Measurements from ENCODE around the gene GAD1. TPM values are rescaled to one million over a fixed set of nuclear protein-coding genes. Genes with fewer than 3 reads are reported as not detected.

Gene GAD1
- total and polyA plus RNA-seq, 10 of the 15 experiments (the other 5 are each of a cell fraction or from before 2014, with no cell fraction given): 0.04 to 3.4 (median 0.42) TPM

GRCh38 chr2:170847716-170848115 is 31.0 kb downstream of the GAD1 start (continued):
- TF ChIP-seq ZBTB40 (IDR thresholded peaks at IDR 0.05; ENCODE audit: borderline replicate concordance): no peak
- no peak for TF ChIP-seq E2F8 (IDR thresholded peaks at IDR 0.05; ENCODE audit: low read depth, partially characterized antibody)

- H3K36me3 ChIP-seq (ENCODE audit: control insufficient read depth in 2 of 2, insufficient read depth in 2 of 2, low read length in 1 of 2): no peaks in the 10 kb centered on the region
- ChIA-PET RAD21 (ENCODE audit: unreplicated experiment) (no interaction called here), POLR2A (no interaction called here), CTCF (interaction anchor here (1.1 kb wide), 1 partner anchor 25 kb away, joined by 4 read pairs; no protein-coding TSS in a partner anchor), SMC1A (ENCODE audit: uncharacterized antibody, unreplicated experiment) (interaction anchor here (1.4 kb wide), 1 partner anchor 28 kb away, joined by 3 read pairs; no protein-coding TSS in a partner anchor)
- FAIRE-seq (no peak), DNase-seq (ENCODE audit: low read depth, low spot score) (no peak), ATAC-seq (no peak)
- H4K20me1 ChIP-seq (ENCODE audit: control insufficient read depth, insufficient read depth): no peaks in the 10 kb centered on the region
- H3K27me3 ChIP-seq (replicated peaks in 1 of 2; ENCODE audit: control insufficient read depth in 2 of 2, insufficient read depth in 2 of 2, low read length in 1 of 2): no peaks in the 10 kb centered on the region
- no peak overlapping the region for H3K27ac ChIP-seq (ENCODE audit: control insufficient read depth, insufficient read depth)
- WGBS (ENCODE audit: insufficient coverage, insufficient replicate concordance, low lambda C conversion rate, missing lambda C conversion rate): 43% methylated on average over 2 of the region's 2 CpGs
- no peaks in the 10 kb centered on the region; the same call in 2 of the 3 replicates for H3K9me3 ChIP-seq (replicated peaks; ENCODE audit: control insufficient read depth, insufficient read depth, low read length)
- H3K4me2 ChIP-seq (ENCODE audit: control insufficient read depth, insufficient read depth): no peak overlapping the region
- in situ Hi-C loops (cut with MboI): no loop called here
- no peaks in the 10 kb centered on the region for H3K79me2 ChIP-seq (ENCODE audit: control insufficient read depth, insufficient read depth, low read length)
- H3K4me1 ChIP-seq (ENCODE audit: control insufficient read depth, insufficient read depth, low read length): no peaks in the 10 kb centered on the region
- intact Hi-C loops (cut with micrococcal nuclease; ENCODE audit: unreplicated experiment): no loop called here
- no TSS peak for BruUV-seq (replicated peaks)
- H3K9ac ChIP-seq (ENCODE audit: control insufficient read depth, insufficient read depth, low read length): no peak overlapping the region
- no peak overlapping the region for H2AFZ ChIP-seq (ENCODE audit: control insufficient read depth, low read depth, low read length)
- no peak overlapping the region for H3K4me3 ChIP-seq
- TF ChIP-seq WRNIP1 (IDR thresholded peaks at IDR 0.05; ENCODE audit: borderline replicate concordance, low read depth, low read length) (no peak), KLF5 (IDR thresholded peaks at IDR 0.05; ENCODE audit: partially characterized antibody) (no peak), E2F4 (IDR thresholded peaks at IDR 0.05; ENCODE audit: low read depth, low read length) (no peak), PRDM15 (CRISPR knock-in tag; IDR thresholded peaks at IDR 0.05) (no peak), MTA3 (IDR thresholded peaks at IDR 0.05; ENCODE audit: borderline replicate concordance, low read length) (no peak), PBX3 (IDR thresholded peaks at IDR 0.05; ENCODE audit: insufficient replicate concordance, low read depth, low read length) (no peak)
Measured at GRCh38 chr2:170848587-170848986, 31.9 kb downstream of the GAD1 start.
